ENCODE data around the gene CTPS2. TPM values are rescaled to one million over a fixed set of nuclear protein-coding genes. Genes with fewer than 3 reads are reported as not detected.

CTPS2 gene
- total and polyA plus RNA-seq, 2 donors (not counting 3 experiments of a cell fraction or from before 2014, with no cell fraction given): 7.4 to 15.7 TPM

GRCh38 chrX:16659321-16659720 is 53.1 kb downstream of the CTPS2 start:
- Histone ChIP-seq H2AFZ (ENCODE audit: low read depth, low read length) (no peak overlapping the region), H3K4me3 (replicated peaks in 1 of 3; ENCODE audit: insufficient read depth in 1 of 3, low read depth in 1 of 3, low read length in 3 of 3) (no peak overlapping the region), H3K9me1 (replicated peaks; ENCODE audit: control insufficient read depth, extremely low read depth, insufficient read depth, low read length) (no peaks in the 10 kb centered on the region), H3K36me3 (ENCODE audit: control insufficient read depth in 2 of 2, extremely low read depth in 1 of 2, insufficient read depth in 2 of 2, low read length in 2 of 2) (peaks cover 0 to 1% of the 10 kb centered on the region in 2 experiments), H4K20me1 (replicated peaks; ENCODE audit: control insufficient read depth, extremely low read depth, insufficient read depth, low read length) (no peaks in the 10 kb centered on the region), H3K4me1 (ENCODE audit: control insufficient read depth, extremely low read depth, insufficient read depth, low read length) (peaks cover 9% of the 10 kb centered on the region), H3K27me3 (ENCODE audit: control insufficient read depth in 2 of 2, insufficient read depth in 2 of 2, low read length in 2 of 2) (no peaks in the 10 kb centered on the region), H3K4me2 (ENCODE audit: insufficient read depth, low read length) (no peak overlapping the region), H3K9me3 (replicated peaks; ENCODE audit: control insufficient read depth, insufficient read depth, low read length) (no peaks in the 10 kb centered on the region), H3K27ac (ENCODE audit: insufficient read depth, low read depth, low read length) (no peak overlapping the region), H3K9ac (replicated peaks; ENCODE audit: extremely low read depth, insufficient read depth, low read length) (no peak overlapping the region), H3K79me2 (ENCODE audit: control insufficient read depth, insufficient read depth, low read length) (no peaks in the 10 kb centered on the region)
- POLR2A ChIA-PET: no interaction called here
- dilution Hi-C loops (cut with MboI; ENCODE audit: extremely low pct_ligation_motif_present, low sequenced_read_pairs) (no loop called here), intact Hi-C loops (cut with micrococcal nuclease) (no loop called here)
- TF ChIP-seq MYC (IDR thresholded peaks at IDR 0.05; ENCODE audit: low read depth, low read length) (no peak), EZH2 (IDR thresholded peaks at IDR 0.05; ENCODE audit: borderline replicate concordance, low read depth, low read length, severe bottlenecking) (no peak), POLR2A (IDR thresholded peaks at IDR 0.05; ENCODE audit: low read depth, low read length) (no peak), CTCF (IDR thresholded peaks at IDR 0.05; ENCODE audit: extremely low read depth in 1 of 2, insufficient read depth in 1 of 2, low read depth in 1 of 2, low read length in 2 of 2) (no peak), MAX (IDR thresholded peaks at IDR 0.05; ENCODE audit: insufficient read depth, insufficient read length) (no peak), JUN (IDR thresholded peaks at IDR 0.05; ENCODE audit: borderline replicate concordance, insufficient read depth, insufficient read length, low read depth) (no peak), POLR2AphosphoS5 (IDR thresholded peaks at IDR 0.05; ENCODE audit: insufficient read depth, low read depth, low read length) (no peak), GATA2 (IDR thresholded peaks at IDR 0.05; ENCODE audit: insufficient read depth, insufficient read length, low read depth, low read length) (no peak), FOS (IDR thresholded peaks at IDR 0.05; ENCODE audit: borderline replicate concordance, insufficient read depth, low read length) (no peak)
- no TSS peak for BruUV-seq (replicated peaks)
- FAIRE-seq (no peak), DNase-seq (ENCODE audit: low read depth, low spot score) (no peak)
- CTCF ChIA-PET: no interaction called here

Measured in endothelial cell of umbilical vein (primary cell).